GM19025 (cell line): ENCODE data around the gene ABCA5.
"Not testable (repeated sequence)": the region's sequence is repeated elsewhere in the genome, so short reads cannot be mapped to it uniquely, and the experiment has no call there.

Experiments used
- ATAC-seq: cut with Tn5 transposase; IDR thresholded peaks from one replicate; pipeline ENCODE4 v1.9.1; 2021; ENCODE audit warnings: mild to moderate bottlenecking, low read depth, moderate library complexity; ENCODE audit not compliant: unreplicated experiment

The ABCA5 gene

GRCh38 chr17:69222707-69223258 is 104.2 kb downstream of the ABCA5 start:
- ATAC-seq, result no peak

- no peak for ATAC-seq
These were observed 106.8 kb downstream of the ABCA5 start for GRCh38 chr17:69220098-69220497.

GRCh38 chr17:69218986-69219385 is 107.9 kb downstream of the ABCA5 start:
- ATAC-seq, result no peak

- no peak for ATAC-seq
These were observed 113.7 kb downstream of the ABCA5 start for GRCh38 chr17:69213059-69213813.

- ATAC-seq, result no peak
These were observed 118.3 kb downstream of the ABCA5 start for GRCh38 chr17:69208640-69209039.

- no peak for ATAC-seq
These were observed 119.8 kb downstream of the ABCA5 start for GRCh38 chr17:69207151-69207550.

- ATAC-seq, result no peak
These were observed 128.7 kb downstream of the ABCA5 start for GRCh38 chr17:69198238-69198637.

GRCh38 chr17:69196105-69196653 is 130.8 kb downstream of the ABCA5 start:
- ATAC-seq, result not testable (repeated sequence)
